SK-N-SH (cell line): ENCODE measurements around the gene TFCP2.
"Not testable (repeated sequence)": the region's sequence is repeated elsewhere in the genome, so short reads cannot be mapped to it uniquely, and the experiment has no call there.

ENCODE experiments used
- CTCF ChIP-seq: fragments of 200-600 bp; sonication (generic); IDR thresholded peaks from 2 replicates; pipeline ENCODE4 v1.6.1; 2017; ENCODE audit warnings: antibody characterized with exemption, mild to moderate bottlenecking, moderate library complexity
- EP300 ChIP-seq, 2 experiments: IDR thresholded peaks; 2 replicates each; pipeline versions ENCODE4 v1.4.0 to v1.6.1; 2012; ENCODE audit warnings: borderline replicate concordance in 1 of 2, low read depth in 1 of 2, low read length in 1 of 2
- EZH2phosphoT487 ChIP-seq: fragments of 200-600 bp; sonication (generic); IDR thresholded peaks from 2 replicates; pipeline ENCODE4 v1.6.1; 2017; ENCODE audit warnings: low read depth, mixed run types, mild to moderate bottlenecking, antibody characterized with exemption, moderate library complexity, borderline replicate concordance
- GATA2 ChIP-seq: sonication (generic); formaldehyde crosslinking; IDR thresholded peaks from 2 replicates; pipeline ENCODE4 v1.5.0; 2020; ENCODE audit warnings: mild to moderate bottlenecking, missing genetic modification reagents
- MXI1 ChIP-seq: IDR thresholded peaks from 2 replicates; pipeline ENCODE4 v1.6.1; 2012; ENCODE audit warnings: mild to moderate bottlenecking, low read depth, low read length, improper control_type of control experiment
- POLR2AphosphoS5 ChIP-seq: IDR thresholded peaks from 2 replicates; pipeline ENCODE4 v1.6.1; 2012; ENCODE audit warnings: low read depth, low read length
- RAD21 ChIP-seq: IDR thresholded peaks from 2 replicates; pipeline ENCODE4 v1.6.1; 2012; ENCODE audit warnings: mild to moderate bottlenecking, low read length
- REST ChIP-seq: IDR thresholded peaks from 2 replicates; pipeline ENCODE4 v1.6.1; 2012; ENCODE audit warnings: mild to moderate bottlenecking, low read depth, low read length, moderate library complexity
- RFX5 ChIP-seq: IDR thresholded peaks from 2 replicates; pipeline ENCODE4 v1.6.1; 2012; ENCODE audit warnings: mild to moderate bottlenecking, improper control_type of control experiment, low read length
- TAF1 ChIP-seq: IDR thresholded peaks from 2 replicates; pipeline ENCODE4 v1.6.1; 2012; ENCODE audit warnings: low read depth, mild to moderate bottlenecking, low read length, moderate library complexity, borderline replicate concordance
- USF1 ChIP-seq: IDR thresholded peaks from 2 replicates; pipeline ENCODE4 v1.4.0; 2012; ENCODE audit warnings: low read depth, borderline replicate concordance
- ZBTB33 ChIP-seq: IDR thresholded peaks from 2 replicates; pipeline ENCODE4 v1.4.0; 2012; ENCODE audit warnings: low read depth, borderline replicate concordance
- TF ChIP-seq, protein P1 (sequence below): IDR thresholded peaks from 2 replicates; pipeline ENCODE4; 2012

DNA sequence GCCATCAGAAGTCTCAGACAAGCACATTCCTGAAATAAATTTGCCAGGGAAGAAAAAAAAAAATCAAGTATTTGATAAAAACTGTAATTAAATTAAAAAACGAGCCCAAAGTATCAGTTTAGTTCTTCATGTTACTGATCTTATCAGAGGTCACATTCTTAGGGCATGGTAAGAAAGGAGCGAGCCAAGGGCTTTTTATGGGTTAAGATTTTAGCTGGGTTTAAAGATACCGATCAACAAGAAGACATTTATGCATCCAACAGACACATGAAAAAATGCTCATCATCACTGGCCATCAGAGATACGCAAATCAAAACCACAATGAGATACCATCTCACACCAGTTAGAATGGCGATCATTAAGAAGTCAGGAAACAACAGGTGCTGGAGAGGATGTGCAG, 94.6 kb downstream of the TFCP2 start:
- not testable (repeated sequence) for TF ChIP-seq RFX5; ZBTB33; REST; CTCF; EZH2phosphoT487; MXI1; POLR2AphosphoS5; TAF1; USF1; EP300 (IDR thresholded peaks at IDR 0.05; ENCODE audit: borderline replicate concordance in 1 of 2, low read depth in 1 of 2, low read length in 1 of 2); RAD21; GATA2 (CRISPR knock-in tag)
- TF ChIP-seq, protein P1, sequence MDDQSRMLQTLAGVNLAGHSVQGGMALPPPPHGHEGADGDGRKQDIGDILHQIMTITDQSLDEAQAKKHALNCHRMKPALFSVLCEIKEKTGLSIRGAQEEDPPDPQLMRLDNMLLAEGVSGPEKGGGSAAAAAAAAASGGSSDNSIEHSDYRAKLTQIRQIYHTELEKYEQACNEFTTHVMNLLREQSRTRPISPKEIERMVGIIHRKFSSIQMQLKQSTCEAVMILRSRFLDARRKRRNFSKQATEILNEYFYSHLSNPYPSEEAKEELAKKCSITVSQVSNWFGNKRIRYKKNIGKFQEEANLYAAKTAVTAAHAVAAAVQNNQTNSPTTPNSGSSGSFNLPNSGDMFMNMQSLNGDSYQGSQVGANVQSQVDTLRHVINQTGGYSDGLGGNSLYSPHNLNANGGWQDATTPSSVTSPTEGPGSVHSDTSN, result not testable (repeated sequence)
